NOMO-1 treated with dmso at 0.1 percent for 144 hours (cell line): ENCODE data around the gene CDH4.
"Not testable (repeated sequence)": the region's sequence is repeated elsewhere in the genome, so short reads cannot be mapped to it uniquely, and the experiment has no call there.

ENCODE experiments used
- DNase-seq: peaks from one replicate; lab custom pipeline; 2025; ENCODE audit not compliant: unreplicated experiment; lab: John Stamatoyannopoulos, UW

Gene CDH4

GRCh38 chr20:61253264-61253639 lies 1.2 kb downstream of the CDH4 start:
- no peak for DNase-seq

GRCh38 chr20:61253640-61254511 lies 1.8 kb downstream of the CDH4 start:
- DNase-seq: no peak

GRCh38 chr20:61254881-61255626 lies 3.0 kb downstream of the CDH4 start:
- DNase-seq: no peak

- no peak for DNase-seq
Observed at GRCh38 chr20:61256365-61256764, 4.3 kb downstream of the CDH4 start.

GRCh38 chr20:61256824-61257223 lies 4.8 kb downstream of the CDH4 start:
- no peak for DNase-seq

- no peak for DNase-seq
Observed at GRCh38 chr20:61257611-61258010, 5.5 kb downstream of the CDH4 start.

GRCh38 chr20:61259741-61260140 lies 7.7 kb downstream of the CDH4 start:
- DNase-seq: no peak

- DNase-seq: no peak
Observed at GRCh38 chr20:61260905-61261304, 8.8 kb downstream of the CDH4 start.

- no peak for DNase-seq
Observed at GRCh38 chr20:61262036-61262435, 10.0 kb downstream of the CDH4 start.

- no peak for DNase-seq
Observed at GRCh38 chr20:61262514-61262913, 10.5 kb downstream of the CDH4 start.

- DNase-seq: no peak
Observed at GRCh38 chr20:61263084-61263695, 11.1 kb downstream of the CDH4 start.

GRCh38 chr20:61263938-61264337 lies 11.9 kb downstream of the CDH4 start:
- DNase-seq: no peak

- no peak for DNase-seq
Observed at GRCh38 chr20:61267241-61267640, 15.2 kb downstream of the CDH4 start.

GRCh38 chr20:61268024-61268423 lies 16.0 kb downstream of the CDH4 start:
- no peak for DNase-seq

- DNase-seq: no peak
Observed at GRCh38 chr20:61271312-61272231, 19.5 kb downstream of the CDH4 start.

- not testable (repeated sequence) for DNase-seq
Observed at GRCh38 chr20:61273024-61273423, 21.0 kb downstream of the CDH4 start.

- not testable (repeated sequence) for DNase-seq
Observed at GRCh38 chr20:61273666-61274065, 21.6 kb downstream of the CDH4 start.

- no peak for DNase-seq
Observed at GRCh38 chr20:61274326-61274725, 22.3 kb downstream of the CDH4 start.

- no peak for DNase-seq
Observed at GRCh38 chr20:61278296-61278695, 26.2 kb downstream of the CDH4 start.

GRCh38 chr20:61279621-61280150 lies 27.6 kb downstream of the CDH4 start:
- no peak for DNase-seq
